ENCODE data around the gene ASXL1. TPM values are rescaled to one million over a fixed set of nuclear protein-coding genes. Genes with fewer than 3 reads are reported as not detected.

The ASXL1 gene
- total and polyA plus RNA-seq, 9 of the 15 experiments (the other 6 are each of a cell fraction or from before 2014, with no cell fraction given) = 6.5 to 65.3 (median 32.3) TPM

DNA sequence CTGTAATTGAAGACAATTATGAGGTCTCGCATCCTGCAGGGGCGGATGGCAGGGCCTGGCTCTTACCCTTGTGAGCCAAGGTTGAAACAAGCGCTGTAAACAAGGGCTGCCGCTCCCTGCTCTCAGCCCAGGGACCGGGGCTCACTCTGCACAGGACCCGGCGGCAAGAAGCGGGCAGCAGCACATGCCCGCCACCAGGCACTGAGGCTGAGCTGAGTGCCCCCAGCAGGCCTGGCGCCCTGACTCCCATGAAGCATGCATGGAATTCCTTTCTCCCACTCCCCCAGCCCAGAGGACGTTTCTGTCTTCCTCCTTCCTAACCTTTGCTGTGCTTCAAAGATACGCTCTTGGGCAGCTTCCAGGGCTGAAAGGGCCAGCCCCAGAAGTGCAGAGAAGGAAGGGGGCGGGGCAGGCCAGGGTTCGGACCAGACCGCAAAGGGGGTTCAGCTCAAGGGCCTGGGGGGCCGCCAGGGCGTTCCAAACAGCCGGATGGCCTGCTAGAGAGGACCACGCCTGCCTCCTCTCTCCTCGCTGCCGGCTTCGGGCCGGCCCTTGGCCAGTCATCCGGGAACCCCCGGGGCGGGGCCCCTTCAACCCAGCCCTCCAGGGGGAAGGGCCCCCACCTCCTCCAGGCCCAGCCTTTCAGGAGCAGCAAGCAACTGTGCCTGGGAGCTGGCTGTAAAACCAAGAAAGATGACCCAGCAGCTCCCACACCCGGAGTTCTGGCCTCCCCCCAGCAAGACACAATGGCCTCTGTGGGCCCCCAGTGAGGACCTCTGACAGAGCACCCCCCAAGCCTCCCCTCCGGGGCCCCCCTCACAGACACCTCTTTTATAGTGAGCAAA lies 117.1 kb downstream of the ASXL1 start (continued):
- TF ChIP-seq, protein P1, sequence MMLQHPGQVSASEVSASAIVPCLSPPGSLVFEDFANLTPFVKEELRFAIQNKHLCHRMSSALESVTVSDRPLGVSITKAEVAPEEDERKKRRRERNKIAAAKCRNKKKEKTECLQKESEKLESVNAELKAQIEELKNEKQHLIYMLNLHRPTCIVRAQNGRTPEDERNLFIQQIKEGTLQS (IDR thresholded peaks at IDR 0.05) = no peak
- TF ChIP-seq, protein P1 (CRISPR knock-in tag; conservative IDR thresholded peaks at IDR 0.05) = no peak
- TF ChIP-seq ZNF551 (CRISPR knock-in tag; IDR thresholded peaks at IDR 0.05) = no peak
- TF ChIP-seq ZNF780A (CRISPR knock-in tag; IDR thresholded peaks at IDR 0.05) = no peak
- TF ChIP-seq MTA3 (IDR thresholded peaks at IDR 0.05; ENCODE audit: borderline replicate concordance) = 0 out of 2 replicates have a peak, but pooled peaks have one; percentile 46
- TF ChIP-seq FOXK1 (CRISPR knock-in tag; IDR thresholded peaks at IDR 0.05; ENCODE audit: borderline replicate concordance) = no peak
- no peak for TF ChIP-seq HCFC1 (IDR thresholded peaks at IDR 0.05; ENCODE audit: low read depth, low read length)
- TF ChIP-seq SMARCA5 (IDR thresholded peaks at IDR 0.05) = no peak
- TF ChIP-seq U2AF2 (optimal IDR thresholded peaks at IDR 0.05; ENCODE audit: low read depth, low read length) = no peak
- no peak for TF ChIP-seq MLX (CRISPR knock-in tag; conservative IDR thresholded peaks at IDR 0.05)
- TF ChIP-seq SRF (CRISPR knock-in tag; IDR thresholded peaks at IDR 0.05) = no peak; a peak in 1 of 4 replicates
- no peak for TF ChIP-seq PYGO2 (tag; IDR thresholded peaks at IDR 0.05)
- no peak for TF ChIP-seq ZNF436 (CRISPR knock-in tag; IDR thresholded peaks at IDR 0.05)
- TF ChIP-seq ARID4B (CRISPR knock-in tag; IDR thresholded peaks at IDR 0.05) = no peak; the same call in 1 of the 2 replicates
- peak in 1 of 3 experiments; percentile 35 for TF ChIP-seq YY1 (IDR thresholded peaks at IDR 0.05; ENCODE audit: borderline replicate concordance in 1 of 3, control insufficient read depth in 1 of 3, extremely low read depth in 1 of 3, insufficient read depth in 3 of 3, insufficient read length in 1 of 3, insufficient replicate concordance in 2 of 3, low read depth in 1 of 3, low read length in 2 of 3)
- TF ChIP-seq, protein P2, sequence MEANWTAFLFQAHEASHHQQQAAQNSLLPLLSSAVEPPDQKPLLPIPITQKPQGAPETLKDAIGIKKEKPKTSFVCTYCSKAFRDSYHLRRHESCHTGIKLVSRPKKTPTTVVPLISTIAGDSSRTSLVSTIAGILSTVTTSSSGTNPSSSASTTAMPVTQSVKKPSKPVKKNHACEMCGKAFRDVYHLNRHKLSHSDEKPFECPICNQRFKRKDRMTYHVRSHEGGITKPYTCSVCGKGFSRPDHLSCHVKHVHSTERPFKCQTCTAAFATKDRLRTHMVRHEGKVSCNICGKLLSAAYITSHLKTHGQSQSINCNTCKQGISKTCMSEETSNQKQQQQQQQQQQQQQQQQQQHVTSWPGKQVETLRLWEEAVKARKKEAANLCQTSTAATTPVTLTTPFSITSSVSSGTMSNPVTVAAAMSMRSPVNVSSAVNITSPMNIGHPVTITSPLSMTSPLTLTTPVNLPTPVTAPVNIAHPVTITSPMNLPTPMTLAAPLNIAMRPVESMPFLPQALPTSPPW (CRISPR knock-in tag; IDR thresholded peaks at IDR 0.05) = peak; percentile 98
- TF ChIP-seq ZNF584 (CRISPR knock-in tag; IDR thresholded peaks at IDR 0.05; ENCODE audit: low read depth) = no peak
- TF ChIP-seq NR3C1 (CRISPR knock-in tag; IDR thresholded peaks at IDR 0.05) = no peak
- TF ChIP-seq DPF2 (IDR thresholded peaks at IDR 0.05) = peak; percentile 24; the same call in 1 of the 2 replicates
- no peak for TF ChIP-seq ZNF778 (CRISPR knock-in tag; IDR thresholded peaks at IDR 0.05)
